ENCODE data around the gene CAPN8. TPM values are rescaled to one million over a fixed set of nuclear protein-coding genes. Genes with fewer than 3 reads are reported as not detected.

Gene CAPN8
- polyA plus RNA-seq, 1 donor (not counting 4 experiments of a cell fraction or from before 2014, with no cell fraction given) = 4.7 TPM

DNA sequence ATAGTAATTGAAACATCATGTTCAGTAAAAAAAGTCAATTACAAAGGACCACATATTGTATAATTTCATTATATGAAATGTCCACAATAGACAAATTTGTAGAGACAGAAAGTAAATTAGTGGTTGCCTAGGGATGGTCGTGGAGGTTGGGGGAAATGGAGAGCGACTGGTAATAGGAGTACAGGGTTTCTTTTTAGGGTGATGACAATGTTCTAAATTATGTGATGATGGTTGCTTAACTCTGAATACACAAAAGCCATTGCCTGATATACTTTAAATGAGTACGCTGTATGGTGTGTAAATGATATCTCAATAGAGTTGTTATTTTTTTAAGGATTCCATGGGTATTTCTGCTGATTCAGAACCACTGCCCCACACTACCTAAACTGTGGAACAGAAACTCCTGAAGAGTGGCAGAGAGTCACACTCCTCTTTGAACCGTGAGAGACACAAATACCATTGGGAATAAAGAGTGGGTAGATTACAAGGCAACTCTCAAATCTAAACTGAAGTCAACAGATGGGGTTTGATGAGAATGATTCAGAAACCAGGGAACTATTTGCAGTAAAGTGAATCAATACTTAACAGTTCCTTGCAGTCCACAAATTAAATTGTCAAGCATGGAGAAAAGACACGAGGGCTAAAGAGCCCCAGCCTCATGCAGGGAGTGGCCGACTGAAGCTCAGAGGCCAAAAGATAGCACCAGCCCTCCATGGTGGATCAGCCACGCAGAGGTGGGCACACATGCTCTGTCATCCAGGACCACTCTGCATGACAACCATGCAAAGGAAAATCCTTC is 118.0 kb downstream of the CAPN8 start:
- FAIRE-seq (no peak), DNase-seq (ENCODE audit: low read depth, low spot score) (no peak)
- Histone ChIP-seq H3K27me3 (ENCODE audit: control insufficient read depth, extremely low read depth, insufficient read depth, low read length) (peaks cover 7% of the 10 kb centered on the region), H3K4me1 (ENCODE audit: control insufficient read depth, extremely low read depth, insufficient read depth, low read length) (peaks cover 7% of the 10 kb centered on the region), H3K9me3 (ENCODE audit: control insufficient read depth, low read depth, low read length) (no peaks in the 10 kb centered on the region), H3K4me3 (ENCODE audit: control insufficient read depth in 2 of 3, extremely low read depth in 1 of 3, insufficient read depth in 2 of 3, low read depth in 1 of 3, low read length in 3 of 3) (no peak overlapping the region), H3K9me1 (ENCODE audit: control insufficient read depth, extremely low read depth, insufficient read depth, low read length) (no peaks in the 10 kb centered on the region), H3K79me2 (ENCODE audit: control insufficient read depth, insufficient read depth, low read length) (no peaks in the 10 kb centered on the region), H3K9ac (ENCODE audit: control insufficient read depth, extremely low read depth, insufficient read depth, low read length) (no peak overlapping the region), H2AFZ (ENCODE audit: control insufficient read depth, low read length) (no peak overlapping the region), H3K27ac (ENCODE audit: control insufficient read depth, insufficient read depth, low read length) (no peak overlapping the region), H3K36me3 (ENCODE audit: control insufficient read depth in 2 of 2, extremely low read depth in 1 of 2, insufficient read depth in 2 of 2, low read length in 2 of 2) (no peaks in the 10 kb centered on the region), H3K4me2 (ENCODE audit: control insufficient read depth, extremely low read depth, insufficient read depth, low read depth, low read length) (no peak overlapping the region), H4K20me1 (ENCODE audit: control insufficient read depth, extremely low read depth, insufficient read depth, low read length) (no peaks in the 10 kb centered on the region)
- TF ChIP-seq, protein P1, sequence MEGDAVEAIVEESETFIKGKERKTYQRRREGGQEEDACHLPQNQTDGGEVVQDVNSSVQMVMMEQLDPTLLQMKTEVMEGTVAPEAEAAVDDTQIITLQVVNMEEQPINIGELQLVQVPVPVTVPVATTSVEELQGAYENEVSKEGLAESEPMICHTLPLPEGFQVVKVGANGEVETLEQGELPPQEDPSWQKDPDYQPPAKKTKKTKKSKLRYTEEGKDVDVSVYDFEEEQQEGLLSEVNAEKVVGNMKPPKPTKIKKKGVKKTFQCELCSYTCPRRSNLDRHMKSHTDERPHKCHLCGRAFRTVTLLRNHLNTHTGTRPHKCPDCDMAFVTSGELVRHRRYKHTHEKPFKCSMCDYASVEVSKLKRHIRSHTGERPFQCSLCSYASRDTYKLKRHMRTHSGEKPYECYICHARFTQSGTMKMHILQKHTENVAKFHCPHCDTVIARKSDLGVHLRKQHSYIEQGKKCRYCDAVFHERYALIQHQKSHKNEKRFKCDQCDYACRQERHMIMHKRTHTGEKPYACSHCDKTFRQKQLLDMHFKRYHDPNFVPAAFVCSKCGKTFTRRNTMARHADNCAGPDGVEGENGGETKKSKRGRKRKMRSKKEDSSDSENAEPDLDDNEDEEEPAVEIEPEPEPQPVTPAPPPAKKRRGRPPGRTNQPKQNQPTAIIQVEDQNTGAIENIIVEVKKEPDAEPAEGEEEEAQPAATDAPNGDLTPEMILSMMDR (optimal IDR thresholded peaks at IDR 0.05 in 1 of 3, IDR thresholded peaks at IDR 0.05 in 1 of 3, conservative IDR thresholded peaks at IDR 0.05 in 1 of 3; ENCODE audit: extremely low read depth in 1 of 3, insufficient read depth in 2 of 3, low read length in 3 of 3) = no peak
- no peak for TF ChIP-seq EZH2 (IDR thresholded peaks at IDR 0.05; ENCODE audit: low read length)
- dilution Hi-C loops (cut with MboI; ENCODE audit: extremely low pct_ligation_motif_present, low sequenced_read_pairs) = no loop called here

DNA sequence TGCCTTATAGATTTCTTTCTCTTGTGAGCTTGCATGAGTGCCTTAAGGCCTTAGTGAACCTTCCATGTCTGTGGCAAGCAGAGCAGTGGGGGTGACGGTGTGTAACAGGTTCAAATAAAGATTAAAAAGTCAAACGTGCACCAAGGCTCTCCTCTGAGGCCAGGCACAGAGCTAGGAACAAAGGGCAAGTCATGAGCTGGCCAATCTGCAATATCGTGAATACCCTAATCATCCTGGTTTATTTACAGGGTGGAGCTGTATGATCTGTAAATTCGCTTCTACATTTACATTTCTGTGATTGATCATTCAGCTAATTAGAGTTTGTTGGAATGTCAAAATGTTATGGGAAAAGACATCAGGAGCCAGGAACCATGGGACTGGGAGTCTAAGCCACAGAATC is 120.2 kb downstream of the CAPN8 start:
- TF ChIP-seq, protein P1 (optimal IDR thresholded peaks at IDR 0.05 in 1 of 3, IDR thresholded peaks at IDR 0.05 in 1 of 3, conservative IDR thresholded peaks at IDR 0.05 in 1 of 3; ENCODE audit: extremely low read depth in 1 of 3, insufficient read depth in 2 of 3, low read length in 3 of 3) = no peak
- TF ChIP-seq EZH2 (IDR thresholded peaks at IDR 0.05; ENCODE audit: low read length) = no peak
- DNase-seq (ENCODE audit: low read depth, low spot score) (no peak), FAIRE-seq (no peak)
- dilution Hi-C loops (cut with MboI; ENCODE audit: extremely low pct_ligation_motif_present, low sequenced_read_pairs) = no loop called here
- Histone ChIP-seq H3K4me1 (ENCODE audit: control insufficient read depth, extremely low read depth, insufficient read depth, low read length) (peaks cover under 1% of the 10 kb centered on the region), H2AFZ (ENCODE audit: control insufficient read depth, low read length) (no peak overlapping the region), H4K20me1 (ENCODE audit: control insufficient read depth, extremely low read depth, insufficient read depth, low read length) (no peaks in the 10 kb centered on the region), H3K4me2 (ENCODE audit: control insufficient read depth, extremely low read depth, insufficient read depth, low read depth, low read length) (no peak overlapping the region), H3K4me3 (ENCODE audit: control insufficient read depth in 2 of 3, extremely low read depth in 1 of 3, insufficient read depth in 2 of 3, low read depth in 1 of 3, low read length in 3 of 3) (no peak overlapping the region), H3K27me3 (ENCODE audit: control insufficient read depth, extremely low read depth, insufficient read depth, low read length) (peaks cover 7% of the 10 kb centered on the region), H3K27ac (ENCODE audit: control insufficient read depth, insufficient read depth, low read length) (no peak overlapping the region), H3K79me2 (ENCODE audit: control insufficient read depth, insufficient read depth, low read length) (no peaks in the 10 kb centered on the region), H3K9me1 (ENCODE audit: control insufficient read depth, extremely low read depth, insufficient read depth, low read length) (no peaks in the 10 kb centered on the region), H3K9me3 (ENCODE audit: control insufficient read depth, low read depth, low read length) (no peaks in the 10 kb centered on the region), H3K9ac (ENCODE audit: control insufficient read depth, extremely low read depth, insufficient read depth, low read length) (no peak overlapping the region), H3K36me3 (ENCODE audit: control insufficient read depth in 2 of 2, extremely low read depth in 1 of 2, insufficient read depth in 2 of 2, low read length in 2 of 2) (no peaks in the 10 kb centered on the region)
